ENCODE measurements around the gene SPATA17. TPM values are rescaled to one million over a fixed set of nuclear protein-coding genes. Genes with fewer than 3 reads are reported as not detected.
A peak's percentile ranks its signal among the peaks of the same experiment; 100 is the strongest.

SPATA17 gene
- total and polyA plus RNA-seq, 2 of the 8 experiments (the other 6 are each of a cell fraction or from before 2014, with no cell fraction given): 0.17 to 0.48 TPM

- ChIA-PET POLR2A (ENCODE audit: partially characterized antibody) (no interaction called here), CTCF (ENCODE audit: partially characterized antibody) (no interaction called here)
- Histone ChIP-seq H3K18ac (ENCODE audit: extremely low read depth, low read length) (no peak overlapping the region), H4K8ac (ENCODE audit: extremely low read depth, insufficient read depth, low read length) (no peak overlapping the region), H3K23ac (ENCODE audit: insufficient read length) (no peak overlapping the region), H3K4me2 (ENCODE audit: insufficient read depth in 1 of 2, low read depth in 2 of 2, low read length in 2 of 2) (no peak overlapping the region), H3K4ac (replicated peaks; ENCODE audit: insufficient read length, low read depth, low read length) (no peak overlapping the region), H2BK120ac (replicated peaks; ENCODE audit: low read depth, low read length) (no peak overlapping the region), H3K4me3 (ENCODE audit: extremely low read depth in 1 of 4, insufficient read depth in 2 of 4, low read depth in 3 of 4, low read length in 4 of 4) (no peak overlapping the region), H3K79me1 (ENCODE audit: low read depth, low read length) (no peaks in the 10 kb centered on the region), H2AK5ac (ENCODE audit: low read depth, low read length) (no peak overlapping the region), H2BK5ac (ENCODE audit: low read depth, low read length) (no peak overlapping the region), H3K79me2 (ENCODE audit: control insufficient read depth in 1 of 2, insufficient read depth in 2 of 2, low read length in 2 of 2) (no peaks in the 10 kb centered on the region), H3K36me3 (ENCODE audit: control insufficient read depth in 2 of 4, insufficient read depth in 4 of 4, low read length in 3 of 4) (no peaks in the 10 kb centered on the region), H2AFZ (ENCODE audit: low read length) (peak overlapping the region; percentile 68; the same call in 1 of the 2 replicates), H3K27me3 (replicated peaks in 1 of 4; ENCODE audit: control insufficient read depth in 3 of 4, extremely low read depth in 1 of 4, insufficient read depth in 3 of 4, low read length in 3 of 4) (no peaks in the 10 kb centered on the region), H2BK20ac (ENCODE audit: low read length) (no peak overlapping the region), H2BK12ac (ENCODE audit: low read depth, low read length) (no peak overlapping the region), H4K5ac (ENCODE audit: insufficient read length, low read depth, low read length) (no peak overlapping the region), H4K91ac (replicated peaks; ENCODE audit: insufficient read length, low read length) (no peak overlapping the region), H4K20me1 (replicated peaks in 1 of 2; ENCODE audit: control insufficient read depth in 1 of 2, insufficient read depth in 2 of 2, low read length in 2 of 2) (no peaks in the 10 kb centered on the region), H3K9me3 (ENCODE audit: insufficient read depth in 2 of 2, low read depth in 1 of 2, low read length in 1 of 2) (no peaks in the 10 kb centered on the region), H3K27ac (ENCODE audit: low read depth, low read length) (no peak overlapping the region), H3K14ac (ENCODE audit: insufficient read length) (no peak overlapping the region), H3K9ac (replicated peaks in 1 of 4; ENCODE audit: extremely low read depth in 1 of 4, low read depth in 3 of 4, low read length in 3 of 4) (no peak overlapping the region), H3K56ac (replicated peaks; ENCODE audit: insufficient read length, low read depth, low read length) (no peak overlapping the region), H3K4me1 (replicated peaks in 1 of 4; ENCODE audit: control insufficient read depth in 3 of 4, insufficient read depth in 4 of 4, low read length in 3 of 4) (no peaks in the 10 kb centered on the region), H3K23me2 (ENCODE audit: low read depth, low read length) (no peaks in the 10 kb centered on the region), H2BK15ac (ENCODE audit: low read length) (no peak overlapping the region)
- no peak for DNase-seq (ENCODE audit: low read depth in 1 of 2, low spot score in 2 of 2)
- TF ChIP-seq CEBPB (IDR thresholded peaks at IDR 0.05; ENCODE audit: low read depth, low read length) (peak; percentile 48; the same call in 1 of the 2 replicates), BRCA1 (IDR thresholded peaks at IDR 0.05; ENCODE audit: low read depth, low read length) (no peak)
- FAIRE-seq: no peak
- WGBS, 2 experiments (ENCODE audit: extremely low coverage in 1 of 2, insufficient coverage in 1 of 2, insufficient read length in 1 of 2, insufficient replicate concordance in 2 of 2, low coverage in 1 of 2, low lambda C conversion rate in 2 of 2, missing lambda C conversion rate in 1 of 2): 85% methylated on average over 5 of the region's 5 CpGs; no CpG with 5 or more reads in 1 of the 2 experiments
These were observed 81.9 kb downstream of the SPATA17 start for GRCh38 chr1:217712925-217713597.

Measured in H1 (cell line).